ENCODE data around the gene UBN2.

Gene UBN2

GRCh38 chr7:139232904-139233303, 1.9 kb downstream of the UBN2 start:
- no peak for DNase-seq

- no peak for DNase-seq
Measured at GRCh38 chr7:139241258-139241657, 10.2 kb downstream of the UBN2 start.

- no peak for DNase-seq
Measured at GRCh38 chr7:139242741-139243281, 11.8 kb downstream of the UBN2 start.

GRCh38 chr7:139245401-139245800, 14.4 kb downstream of the UBN2 start:
- DNase-seq, result no peak

GRCh38 chr7:139246494-139246893, 15.5 kb downstream of the UBN2 start:
- no peak for DNase-seq

GRCh38 chr7:139246905-139247304, 15.9 kb downstream of the UBN2 start:
- DNase-seq, result no peak

- DNase-seq, result no peak
Measured at GRCh38 chr7:139249179-139249810, 18.3 kb downstream of the UBN2 start.

- DNase-seq, result no peak
Measured at GRCh38 chr7:139252451-139252850, 21.4 kb downstream of the UBN2 start.

- no peak for DNase-seq
Measured at GRCh38 chr7:139254281-139254680, 23.2 kb downstream of the UBN2 start.

GRCh38 chr7:139254728-139255127, 23.7 kb downstream of the UBN2 start:
- no peak for DNase-seq

- DNase-seq, result no peak
Measured at GRCh38 chr7:139255290-139255689, 24.3 kb downstream of the UBN2 start.

GRCh38 chr7:139259142-139259541, 28.1 kb downstream of the UBN2 start:
- no peak for DNase-seq

GRCh38 chr7:139264220-139264619, 33.2 kb downstream of the UBN2 start:
- DNase-seq, result no peak

GRCh38 chr7:139265673-139266072, 34.6 kb downstream of the UBN2 start:
- DNase-seq, result no peak

- no peak for DNase-seq
Measured at GRCh38 chr7:139271718-139272628, 40.9 kb downstream of the UBN2 start.

GRCh38 chr7:139284252-139284896, 53.3 kb downstream of the UBN2 start:
- no peak for DNase-seq

- DNase-seq, result no peak
Measured at GRCh38 chr7:139286144-139286543, 55.1 kb downstream of the UBN2 start.

GRCh38 chr7:139292821-139293220, 61.8 kb downstream of the UBN2 start:
- DNase-seq, result no peak

- no peak for DNase-seq
Measured at GRCh38 chr7:139293534-139293933, 62.5 kb downstream of the UBN2 start.

- DNase-seq, result no peak
Measured at GRCh38 chr7:139294241-139294640, 63.2 kb downstream of the UBN2 start.

- DNase-seq, result no peak
Measured at GRCh38 chr7:139294951-139295575, 64.0 kb downstream of the UBN2 start.

- no peak for DNase-seq
Measured at GRCh38 chr7:139297795-139298194, 66.8 kb downstream of the UBN2 start.

GRCh38 chr7:139299296-139299695, 68.3 kb downstream of the UBN2 start:
- DNase-seq, result no peak

Measured in activated CD4-positive, alpha-beta T cell treated with anti-CD3 and anti-CD28 coated beads, Interleukin-2, amount 50 U/mL, for 48 hours (primary cell).